Smooth muscle cell (in vitro differentiated cells): Measurements from ENCODE around the gene IL36G. TPM values are rescaled to one million over a fixed set of nuclear protein-coding genes. Genes with fewer than 3 reads are reported as not detected.

Experiments used
- DNase-seq: peaks from one replicate; lab custom pipeline; 2025; ENCODE audit not compliant: unreplicated experiment; lab: John Stamatoyannopoulos, UW
- H2AFZ ChIP-seq: fragments of 200-600 bp; sonication (generic); 2 replicates; pipeline ENCODE4 v1.6.0; 2016; ENCODE audit warnings: antibody characterized with exemption, low read depth, mild to moderate bottlenecking
- H3F3A ChIP-seq: fragments of 200-600 bp; sonication (generic); 2 replicates; pipeline ENCODE4 v1.6.0; 2017; ENCODE audit warnings: antibody characterized with exemption, low read depth
- H3K27ac ChIP-seq: fragments of 200-600 bp; sonication (generic); 2 replicates; pipeline ENCODE4 v1.5.1; 2016; ENCODE audit warnings: low read depth, mild to moderate bottlenecking
- H3K27me3 ChIP-seq: fragments of 200-600 bp; sonication (generic); 2 replicates; pipeline ENCODE4 v1.6.1; 2016; ENCODE audit warnings: low read depth, mild to moderate bottlenecking
- H3K36me3 ChIP-seq: fragments of 200-600 bp; sonication (generic); 2 replicates; pipeline ENCODE4 v1.5.1; 2016; ENCODE audit warnings: low read depth
- H3K4me1 ChIP-seq: fragments of 200-600 bp; sonication (generic); 2 replicates; pipeline ENCODE4 v1.5.1; 2016; ENCODE audit warnings: low read depth
- H3K4me2 ChIP-seq: fragments of 200-600 bp; sonication (generic); 2 replicates; pipeline ENCODE4 v1.6.0; 2016; ENCODE audit warnings: mild to moderate bottlenecking
- H3K4me3 ChIP-seq: fragments of 200-600 bp; sonication (generic); 2 replicates; pipeline ENCODE4 v1.5.1; 2016; ENCODE audit warnings: mild to moderate bottlenecking
- H3K79me2 ChIP-seq: fragments of 200-600 bp; sonication (generic); 2 replicates; pipeline ENCODE4 v1.6.0; 2016; ENCODE audit warnings: low read depth, mild to moderate bottlenecking
- H3K9ac ChIP-seq: fragments of 200-600 bp; sonication (generic); 2 replicates; pipeline ENCODE4 v1.6.0; 2016; ENCODE audit warnings: low read depth
- H3K9me3 ChIP-seq: fragments of 200-600 bp; sonication (generic); replicated peaks from 2 replicates; pipeline ENCODE4 v1.5.1; 2016; ENCODE audit warnings: low read depth
- H4K20me1 ChIP-seq: fragments of 200-600 bp; sonication (generic); 2 replicates; pipeline ENCODE4 v1.6.0; 2016; ENCODE audit warnings: low read depth
- CTCF ChIP-seq: fragments of 200-600 bp; sonication (generic); IDR thresholded peaks from 2 replicates; pipeline ENCODE4 v1.5.1; 2017; ENCODE audit warnings: borderline replicate concordance, mild to moderate bottlenecking, antibody characterized with exemption; ENCODE audit not compliant: insufficient read depth, poor library complexity, severe bottlenecking
- WGBS: methylation state at CpG from one replicate; pipeline ENCODE4 v1.1.7; 2016; ENCODE audit warnings: low lambda C conversion rate; 5-methylcytosine and 5-hydroxymethylcytosine counted together
- polyA plus RNA-seq: library from polyadenylated mRNA; unstranded; fragments of >200 nt; fragmentation: Nextera tagmentation; extraction: Ambion mirVana; gene quantifications from 2 replicates; pipeline ENCODE4 v1.2.1, GENCODE V29; 2016
- total RNA-seq: library from RNA; depleted of rRNA; stranded (reverse); fragments of >200 nt; gene quantifications from 2 replicates; pipeline ENCODE4 v1.2.3, GENCODE V29; 2014

Gene IL36G
- total and polyA plus RNA-seq, 2 experiments from 2014 or later = 0.22 to 1.1 TPM

DNA sequence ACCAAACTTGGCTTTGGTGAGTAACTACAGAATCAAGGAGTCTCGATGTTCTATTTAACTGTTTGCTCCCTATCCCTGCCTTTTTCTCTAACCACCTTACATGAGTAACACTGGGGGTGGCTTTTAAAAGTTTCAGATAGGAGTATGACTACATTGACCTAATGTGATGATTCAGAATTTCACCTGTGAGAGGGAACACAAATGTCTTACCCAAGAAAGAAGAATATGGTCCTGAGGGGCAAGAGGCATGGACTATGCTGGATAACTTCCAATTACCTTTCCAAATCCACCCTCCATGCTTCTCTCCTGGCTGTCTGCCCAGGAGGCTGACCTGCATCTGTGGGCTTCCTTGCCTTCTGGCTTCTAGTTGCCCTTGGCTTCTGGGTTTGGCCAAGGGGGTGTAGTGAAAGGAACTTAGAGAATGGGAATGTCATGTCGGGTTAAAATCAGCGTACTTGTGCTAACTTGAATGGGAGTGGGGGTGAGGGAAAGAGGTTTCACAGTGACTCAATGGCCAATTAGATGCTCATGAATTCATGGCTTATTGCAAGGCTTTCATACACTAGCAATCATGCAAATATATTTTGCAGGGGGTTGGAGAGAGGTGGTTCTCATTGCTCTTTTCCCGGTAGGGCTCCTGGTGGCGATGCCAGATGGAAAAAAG is 5.3 kb upstream of the IL36G start:
- Histone ChIP-seq H3K36me3 (no peaks in the 10 kb centered on the region), H3F3A (no peaks in the 10 kb centered on the region), H3K4me3 (no peak overlapping the region), H3K27ac (no peak overlapping the region), H4K20me1 (no peaks in the 10 kb centered on the region), H3K27me3 (peaks cover 68% of the 10 kb centered on the region), H2AFZ (no peak overlapping the region), H3K9ac (no peak overlapping the region), H3K79me2 (no peaks in the 10 kb centered on the region), H3K4me2 (no peak overlapping the region), H3K4me1 (no peaks in the 10 kb centered on the region), H3K9me3 (no peaks in the 10 kb centered on the region)
- TF ChIP-seq CTCF = no peak
- 87% methylated on average over 5 of the region's 5 CpGs for WGBS
- DNase-seq = no peak

DNA sequence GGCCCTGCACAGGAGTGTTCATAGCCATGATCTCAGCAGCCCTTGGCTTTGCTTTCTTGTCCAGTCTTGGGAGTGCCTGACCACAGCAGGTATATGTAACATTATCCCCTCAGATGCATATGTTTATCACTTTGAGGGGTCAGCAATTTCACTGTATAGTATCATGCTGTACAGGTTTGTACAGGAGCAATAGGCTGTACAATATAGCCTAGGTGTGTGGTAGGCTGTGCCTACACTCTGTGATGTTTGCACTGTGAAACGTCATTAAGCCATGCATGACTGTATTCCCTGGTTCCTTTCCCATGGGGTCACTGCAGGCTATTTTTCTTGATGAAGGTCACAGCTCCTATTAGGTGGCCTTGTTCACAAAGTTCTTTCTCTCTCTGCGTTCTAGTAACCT is 4.7 kb upstream of the IL36G start:
- Histone ChIP-seq H3K79me2 (no peaks in the 10 kb centered on the region), H3K27ac (no peak overlapping the region), H3K4me1 (no peaks in the 10 kb centered on the region), H3K9ac (no peak overlapping the region), H3K4me3 (no peak overlapping the region), H3K4me2 (no peak overlapping the region), H3K27me3 (peaks cover 72% of the 10 kb centered on the region), H3F3A (no peaks in the 10 kb centered on the region), H2AFZ (no peak overlapping the region), H3K9me3 (no peaks in the 10 kb centered on the region), H4K20me1 (no peaks in the 10 kb centered on the region), H3K36me3 (no peaks in the 10 kb centered on the region)
- no peak for TF ChIP-seq CTCF
- no peak for DNase-seq
- WGBS = 67% methylated on average over 2 of the region's 2 CpGs

- H3F3A ChIP-seq = no peaks in the 10 kb centered on the region
- no peaks in the 10 kb centered on the region for H3K36me3 ChIP-seq
- no peaks in the 10 kb centered on the region for H3K9me3 ChIP-seq
- no peaks in the 10 kb centered on the region for H3K79me2 ChIP-seq
- H3K27ac ChIP-seq = no peak overlapping the region
- H3K4me2 ChIP-seq = no peak overlapping the region
- no peak overlapping the region for H3K4me3 ChIP-seq
- WGBS = 72% methylated on average over 1 of the region's 1 CpG
- no peak overlapping the region for H3K9ac ChIP-seq
- H2AFZ ChIP-seq = no peak overlapping the region
- DNase-seq = no peak
- no peaks in the 10 kb centered on the region for H4K20me1 ChIP-seq
- TF ChIP-seq CTCF = no peak
- H3K4me1 ChIP-seq = no peaks in the 10 kb centered on the region
- H3K27me3 ChIP-seq = peaks cover 66% of the 10 kb centered on the region
Observed at GRCh38 chr2:112979731-112980130, 1.9 kb downstream of the IL36G start.

- Histone ChIP-seq H4K20me1 (no peaks in the 10 kb centered on the region), H3K27ac (no peak overlapping the region), H3K4me3 (no peak overlapping the region), H3K4me1 (no peaks in the 10 kb centered on the region), H3F3A (no peaks in the 10 kb centered on the region), H3K27me3 (peaks cover 59% of the 10 kb centered on the region), H3K79me2 (no peaks in the 10 kb centered on the region), H3K36me3 (no peaks in the 10 kb centered on the region), H2AFZ (no peak overlapping the region), H3K9me3 (no peaks in the 10 kb centered on the region), H3K4me2 (no peak overlapping the region), H3K9ac (no peak overlapping the region)
- TF ChIP-seq CTCF = no peak
- DNase-seq = no peak
- WGBS = 65% methylated on average over 1 of the region's 1 CpG
Observed at GRCh38 chr2:112980537-112980936, 2.7 kb downstream of the IL36G start.
